Neural progenitor cell (in vitro differentiated cells): ENCODE measurements around the gene FASTKD1. TPM values are rescaled to one million over a fixed set of nuclear protein-coding genes. Genes with fewer than 3 reads are reported as not detected.

Source experiments
- DNase-seq: peaks from one replicate; pipeline ENCODE4 v3.0.0-alpha.2; 2016; ENCODE audit warnings: low spot score
- H2AFZ ChIP-seq: fragments of 200-600 bp; sonication (generic); replicated peaks from 2 replicates; pipeline ENCODE4 v1.6.1; 2016; ENCODE audit warnings: antibody characterized with exemption
- H3F3A ChIP-seq: fragments of 200-600 bp; sonication (generic); 2 replicates; pipeline ENCODE4 v1.6.1; 2016; ENCODE audit warnings: antibody characterized with exemption, low read depth
- H3K27ac ChIP-seq: fragments of 200-600 bp; sonication (generic); 2 replicates; pipeline ENCODE4 v1.5.1; 2016; ENCODE audit warnings: mild to moderate bottlenecking
- H3K27me3 ChIP-seq: fragments of 200-600 bp; sonication (generic); 2 replicates; pipeline ENCODE4 v1.6.1; 2016; ENCODE audit warnings: mild to moderate bottlenecking, moderate library complexity
- H3K36me3 ChIP-seq: fragments of 200-600 bp; sonication (generic); 2 replicates; pipeline ENCODE4 v1.5.1; 2016
- H3K4me1 ChIP-seq: fragments of 200-600 bp; sonication (generic); 2 replicates; pipeline ENCODE4 v1.6.1; 2016; ENCODE audit warnings: mixed run types
- H3K4me2 ChIP-seq: fragments of 200-600 bp; sonication (generic); 2 replicates; pipeline ENCODE4 v1.6.1; 2016
- H3K4me3 ChIP-seq: fragments of 200-600 bp; sonication (generic); 2 replicates; pipeline ENCODE4 v1.5.1; 2016
- H3K79me2 ChIP-seq: fragments of 200-600 bp; sonication (generic); 2 replicates; pipeline ENCODE4 v1.6.1; 2016; ENCODE audit warnings: low read depth
- H3K9ac ChIP-seq: fragments of 200-600 bp; sonication (generic); 2 replicates; pipeline ENCODE4 v1.6.1; 2016
- H3K9me3 ChIP-seq: fragments of 200-600 bp; sonication (generic); 2 replicates; pipeline ENCODE4 v1.5.1; 2016; ENCODE audit warnings: low read depth
- H4K20me1 ChIP-seq: fragments of 200-600 bp; sonication (generic); 2 replicates; pipeline ENCODE4 v1.6.1; 2016; ENCODE audit warnings: low read depth
- H3K27ac Mint-ChIP-seq: 3 replicates; pipeline ENCODE4 v1.8.0; 2021; ENCODE audit warnings: mixed read lengths
- H3K27me3 Mint-ChIP-seq: 2 replicates; pipeline ENCODE4 v1.8.0; 2022; ENCODE audit warnings: low read depth, mild to moderate bottlenecking, inconsistent platforms, moderate library complexity, mixed read lengths; ENCODE audit not compliant: insufficient read depth
- H3K36me3 Mint-ChIP-seq: 3 replicates; pipeline ENCODE4 v1.8.0; 2021; ENCODE audit warnings: mixed read lengths
- H3K4me1 Mint-ChIP-seq: 3 replicates; pipeline ENCODE4 v1.8.0; 2021; ENCODE audit warnings: mixed read lengths
- H3K4me3 Mint-ChIP-seq: 3 replicates; pipeline ENCODE4 v1.8.0; 2021; ENCODE audit warnings: mild to moderate bottlenecking, moderate library complexity, mixed read lengths
- H3K9me3 Mint-ChIP-seq: 3 replicates; pipeline ENCODE4 v1.8.0; 2020; ENCODE audit warnings: mixed read lengths
- EZH2 ChIP-seq: fragments of 200-600 bp; sonication (generic); IDR thresholded peaks from 2 replicates; pipeline ENCODE4 v1.6.1; 2017; ENCODE audit warnings: antibody characterized with exemption, mild to moderate bottlenecking, moderate library complexity
- EZH2phosphoT487 ChIP-seq: fragments of 200-600 bp; sonication (generic); IDR thresholded peaks from 2 replicates; pipeline ENCODE4 v1.6.1; 2017; ENCODE audit warnings: antibody characterized with exemption
- total RNA-seq: library from RNA; depleted of rRNA; stranded (reverse); fragments of >200 nt; gene quantifications from 2 replicates; pipeline ENCODE4 v1.2.3, GENCODE V29; 2015; ENCODE audit warnings: low replicate concordance
- TF ChIP-seq, protein P1 (sequence below): fragments of 200-600 bp; sonication (generic); IDR thresholded peaks from 2 replicates; pipeline ENCODE4 v1.5.1; 2017; ENCODE audit warnings: antibody characterized with exemption, mild to moderate bottlenecking

Gene FASTKD1
- total RNA-seq, 1 donor from 2014 or later: 60.3 TPM

GRCh38 chr2:169561364-169561763 lies 12.3 kb downstream of the FASTKD1 start:
- Mint-ChIP-seq H3K36me3 (peaks cover 14% of the 10 kb centered on the region), H3K27ac (no peak overlapping the region)

DNA sequence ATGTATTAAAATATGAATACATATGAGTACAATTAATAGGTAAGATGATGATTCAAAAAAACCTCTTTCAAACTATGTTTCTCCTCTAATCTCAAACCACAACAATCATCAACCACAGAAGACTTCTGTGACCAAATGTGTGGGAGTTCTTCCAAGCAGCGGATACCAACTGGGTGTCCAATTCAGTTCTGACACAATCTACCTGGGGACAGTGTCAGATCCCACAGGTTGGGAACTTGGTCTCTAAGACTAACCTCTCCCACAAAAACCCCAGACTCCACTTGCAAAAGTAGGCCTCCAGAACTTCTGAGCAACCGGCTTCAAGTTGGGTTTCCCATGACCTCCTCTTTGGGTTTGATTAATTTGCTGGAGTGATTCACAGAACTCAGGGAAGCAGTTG lies 26.9 kb downstream of the FASTKD1 start:
- Histone ChIP-seq H2AFZ (no peak overlapping the region), H4K20me1 (no peaks in the 10 kb centered on the region), H3K79me2 (no peaks in the 10 kb centered on the region), H3K4me3 (no peak overlapping the region), H3F3A (no peaks in the 10 kb centered on the region), H3K9me3 (no peaks in the 10 kb centered on the region), H3K27me3 (no peaks in the 10 kb centered on the region), H3K9ac (no peak overlapping the region), H3K27ac (no peak overlapping the region), H3K36me3 (peaks cover 2% of the 10 kb centered on the region), H3K4me1 (no peaks in the 10 kb centered on the region), H3K4me2 (no peak overlapping the region)
- Mint-ChIP-seq H3K4me3 (no peak overlapping the region), H3K36me3 (peaks cover 3% of the 10 kb centered on the region), H3K4me1 (no peaks in the 10 kb centered on the region), H3K27ac (no peak overlapping the region), H3K9me3 (no peaks in the 10 kb centered on the region), H3K27me3 (no peaks in the 10 kb centered on the region)
- TF ChIP-seq, protein P1, sequence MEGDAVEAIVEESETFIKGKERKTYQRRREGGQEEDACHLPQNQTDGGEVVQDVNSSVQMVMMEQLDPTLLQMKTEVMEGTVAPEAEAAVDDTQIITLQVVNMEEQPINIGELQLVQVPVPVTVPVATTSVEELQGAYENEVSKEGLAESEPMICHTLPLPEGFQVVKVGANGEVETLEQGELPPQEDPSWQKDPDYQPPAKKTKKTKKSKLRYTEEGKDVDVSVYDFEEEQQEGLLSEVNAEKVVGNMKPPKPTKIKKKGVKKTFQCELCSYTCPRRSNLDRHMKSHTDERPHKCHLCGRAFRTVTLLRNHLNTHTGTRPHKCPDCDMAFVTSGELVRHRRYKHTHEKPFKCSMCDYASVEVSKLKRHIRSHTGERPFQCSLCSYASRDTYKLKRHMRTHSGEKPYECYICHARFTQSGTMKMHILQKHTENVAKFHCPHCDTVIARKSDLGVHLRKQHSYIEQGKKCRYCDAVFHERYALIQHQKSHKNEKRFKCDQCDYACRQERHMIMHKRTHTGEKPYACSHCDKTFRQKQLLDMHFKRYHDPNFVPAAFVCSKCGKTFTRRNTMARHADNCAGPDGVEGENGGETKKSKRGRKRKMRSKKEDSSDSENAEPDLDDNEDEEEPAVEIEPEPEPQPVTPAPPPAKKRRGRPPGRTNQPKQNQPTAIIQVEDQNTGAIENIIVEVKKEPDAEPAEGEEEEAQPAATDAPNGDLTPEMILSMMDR: no peak
- TF ChIP-seq EZH2: no peak
- TF ChIP-seq EZH2phosphoT487: no peak
- DNase-seq: no peak

More at GRCh38 chr2:169561364-169561763, 12.3 kb downstream of the FASTKD1 start:
- Histone ChIP-seq H3K4me2 (no peak overlapping the region), H3K9me3 (no peaks in the 10 kb centered on the region), H2AFZ (no peak overlapping the region), H4K20me1 (no peaks in the 10 kb centered on the region), H3K9ac (no peak overlapping the region), H3K4me1 (no peaks in the 10 kb centered on the region), H3K36me3 (no peaks in the 10 kb centered on the region), H3K4me3 (no peak overlapping the region), H3F3A (peaks cover 23% of the 10 kb centered on the region), H3K79me2 (no peaks in the 10 kb centered on the region), H3K27me3 (no peaks in the 10 kb centered on the region), H3K27ac (no peak overlapping the region)
- TF ChIP-seq EZH2 (no peak), EZH2phosphoT487 (no peak)
- TF ChIP-seq, protein P1: no peak
- no peaks in the 10 kb centered on the region for H3K27me3 Mint-ChIP-seq
- H3K9me3 Mint-ChIP-seq: no peaks in the 10 kb centered on the region
- no peak for DNase-seq
- H3K4me1 Mint-ChIP-seq: no peaks in the 10 kb centered on the region
- no peak overlapping the region for H3K4me3 Mint-ChIP-seq

- Histone ChIP-seq H3K27me3 (no peaks in the 10 kb centered on the region), H4K20me1 (no peaks in the 10 kb centered on the region), H3K36me3 (peaks cover 13% of the 10 kb centered on the region), H3K4me2 (no peak overlapping the region), H3K4me1 (no peaks in the 10 kb centered on the region), H3K4me3 (no peak overlapping the region), H3K79me2 (no peaks in the 10 kb centered on the region), H3K27ac (no peak overlapping the region), H2AFZ (no peak overlapping the region), H3K9ac (no peak overlapping the region), H3F3A (no peaks in the 10 kb centered on the region), H3K9me3 (no peaks in the 10 kb centered on the region)
- H3K36me3 Mint-ChIP-seq: peaks cover 1% of the 10 kb centered on the region
- DNase-seq: no peak
- no peaks in the 10 kb centered on the region for H3K27me3 Mint-ChIP-seq
- TF ChIP-seq, protein P1: no peak
- TF ChIP-seq EZH2phosphoT487 (no peak), EZH2 (no peak)
- H3K27ac Mint-ChIP-seq: no peak overlapping the region
- no peaks in the 10 kb centered on the region for H3K9me3 Mint-ChIP-seq
- H3K4me1 Mint-ChIP-seq: no peaks in the 10 kb centered on the region
- H3K4me3 Mint-ChIP-seq: no peak overlapping the region
These were observed 31.2 kb downstream of the FASTKD1 start for GRCh38 chr2:169542433-169542832.
